ENCODE data around the gene SLC26A8. TPM values are rescaled to one million over a fixed set of nuclear protein-coding genes. Genes with fewer than 3 reads are reported as not detected.

SLC26A8 gene
- total and polyA plus RNA-seq, 4 donors = 0.20 to 1.1 (median 0.48) TPM

DNA sequence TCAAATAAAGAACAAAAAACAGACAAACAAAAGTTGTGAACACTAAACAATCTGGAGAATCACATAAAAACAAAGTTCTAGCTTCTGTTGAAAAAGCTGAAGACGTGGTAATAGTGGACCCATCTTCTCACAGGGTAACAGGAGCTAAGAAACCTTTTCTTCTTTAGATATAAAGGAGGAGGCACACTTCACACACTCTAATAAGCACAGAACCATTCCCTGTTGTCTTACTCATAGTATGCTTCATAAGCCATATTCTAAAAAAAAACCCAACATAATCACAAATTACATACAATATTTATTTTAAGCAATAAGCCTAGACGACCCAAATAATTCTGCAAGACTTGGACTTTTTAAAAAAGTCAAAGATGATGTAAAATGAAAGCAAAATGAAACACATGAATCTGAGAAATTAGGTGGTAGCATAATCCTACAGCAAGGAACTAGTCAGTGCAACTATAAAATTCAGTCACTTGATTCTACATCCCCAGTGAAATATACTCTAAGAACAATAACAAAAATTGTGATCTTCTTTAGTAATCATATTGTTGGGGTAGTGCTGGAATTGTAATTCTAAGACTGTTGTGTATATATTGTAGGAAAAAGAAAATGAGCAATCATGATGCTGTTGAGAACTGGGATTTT, 119.2 kb downstream of the SLC26A8 start:
- DNase-seq (no peak), ATAC-seq (ENCODE audit: insufficient read depth, low FRiP score) (no peak)
- H3K4me3 ChIP-seq = no peak overlapping the region
- no peak overlapping the region for H3K27ac ChIP-seq (ENCODE audit: low read depth in 1 of 2, low read length in 1 of 2)
- H3K4me1 ChIP-seq (ENCODE audit: control insufficient read depth in 5 of 5, insufficient read depth in 5 of 5, low read length in 5 of 5) = peaks cover 0 to 4% (median 0%) of the 10 kb centered on the region in 5 donors
- peaks cover 0 to 3% (median 1%) of the 10 kb centered on the region in 4 donors for H3K9me3 ChIP-seq (ENCODE audit: control insufficient read depth in 4 of 4, insufficient read depth in 3 of 4, low read length in 3 of 4)
- WGBS, 2 donors = 70 to 81% methylated on average over 2 of the region's 2 CpGs
- no peak for TF ChIP-seq CTCF (IDR thresholded peaks at IDR 0.05; ENCODE audit: control extremely low read depth, extremely low read depth)
- H3K27me3 ChIP-seq (ENCODE audit: control insufficient read depth in 3 of 3, insufficient read depth in 3 of 3, low read length in 2 of 3) = no peaks in the 10 kb centered on the region
- no peak overlapping the region for H3K9ac ChIP-seq (ENCODE audit: insufficient read depth in 1 of 2, low read length in 2 of 2)
- peaks cover 0 to 13% (median 4%) of the 10 kb centered on the region in 4 donors for H3K36me3 ChIP-seq (ENCODE audit: control insufficient read depth in 4 of 4, insufficient read depth in 4 of 4, low read length in 4 of 4)

DNA sequence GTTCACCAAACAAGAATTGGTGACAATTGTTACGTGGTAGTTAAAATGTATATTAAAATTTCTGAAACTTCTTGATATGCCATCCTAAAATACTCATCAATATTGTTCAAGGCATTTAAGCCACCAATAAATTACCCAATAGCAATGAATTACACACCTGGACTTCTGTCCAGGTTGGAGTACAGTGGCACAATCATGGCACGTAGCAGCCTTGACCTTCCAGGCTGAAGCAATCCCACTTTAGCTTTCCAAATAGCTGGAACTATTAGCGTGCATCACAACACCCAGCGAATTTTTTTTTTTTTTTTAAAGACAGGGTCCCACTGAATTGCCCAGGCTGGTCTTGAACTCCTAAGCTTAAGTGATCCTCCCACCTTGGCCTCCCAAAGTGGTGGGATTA, 120.8 kb downstream of the SLC26A8 start:
- no peak overlapping the region for H3K4me3 ChIP-seq
- no peak for ATAC-seq (ENCODE audit: insufficient read depth, low FRiP score)
- DNase-seq = no peak
- H3K9ac ChIP-seq (ENCODE audit: insufficient read depth in 1 of 2, low read length in 2 of 2) = no peak overlapping the region
- H3K27ac ChIP-seq (ENCODE audit: low read depth in 1 of 2, low read length in 1 of 2) = no peak overlapping the region
- peaks cover 0 to 5% (median 0%) of the 10 kb centered on the region in 5 donors for H3K4me1 ChIP-seq (ENCODE audit: control insufficient read depth in 5 of 5, insufficient read depth in 5 of 5, low read length in 5 of 5)
- no peaks in the 10 kb centered on the region for H3K9me3 ChIP-seq (ENCODE audit: control insufficient read depth in 4 of 4, insufficient read depth in 3 of 4, low read length in 3 of 4)
- H3K27me3 ChIP-seq (ENCODE audit: control insufficient read depth in 3 of 3, insufficient read depth in 3 of 3, low read length in 2 of 3) = no peaks in the 10 kb centered on the region
- peaks cover 0 to 10% (median under 1%) of the 10 kb centered on the region in 4 donors for H3K36me3 ChIP-seq (ENCODE audit: control insufficient read depth in 4 of 4, insufficient read depth in 4 of 4, low read length in 4 of 4)
- no peak for TF ChIP-seq CTCF (IDR thresholded peaks at IDR 0.05; ENCODE audit: control extremely low read depth, extremely low read depth)
- 95 to 96% methylated on average over 4 of the region's 4 CpGs for WGBS, 2 donors

DNA sequence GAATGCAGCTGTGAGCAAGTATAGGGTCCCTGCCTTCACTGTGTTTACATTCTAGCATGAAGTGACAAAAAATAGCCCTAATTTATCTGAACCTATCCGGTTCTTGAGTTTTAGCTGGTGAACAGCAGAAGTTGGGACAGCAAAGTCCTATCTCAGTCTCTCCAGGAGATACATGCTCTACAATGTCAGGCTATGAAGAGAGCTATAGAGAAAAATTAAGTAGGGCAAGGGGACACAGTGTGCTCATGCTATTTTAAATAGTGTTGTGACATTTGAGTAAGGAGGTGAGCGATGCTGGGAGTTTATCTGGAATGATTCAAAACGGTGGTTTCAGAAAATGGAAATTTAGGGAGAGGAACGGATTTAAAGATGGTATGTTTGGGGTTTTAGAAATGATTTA, 124.0 kb downstream of the SLC26A8 start:
- H3K27ac ChIP-seq (ENCODE audit: low read depth in 1 of 2, low read length in 1 of 2) = no peak overlapping the region
- H3K9ac ChIP-seq (ENCODE audit: insufficient read depth in 1 of 2, low read length in 2 of 2) = no peak overlapping the region
- ATAC-seq (ENCODE audit: insufficient read depth, low FRiP score) = no peak
- DNase-seq = no peak
- peaks cover 0 to 7% (median 0%) of the 10 kb centered on the region in 4 donors for H3K36me3 ChIP-seq (ENCODE audit: control insufficient read depth in 4 of 4, insufficient read depth in 4 of 4, low read length in 4 of 4)
- TF ChIP-seq CTCF (IDR thresholded peaks at IDR 0.05; ENCODE audit: control extremely low read depth, extremely low read depth) = no peak
- 90 to 98% methylated on average over 4 of the region's 4 CpGs for whole genome bisulfite sequencing, 2 donors
- H3K9me3 ChIP-seq (ENCODE audit: control insufficient read depth in 4 of 4, insufficient read depth in 3 of 4, low read length in 3 of 4) = no peaks in the 10 kb centered on the region
- H3K27me3 ChIP-seq (ENCODE audit: control insufficient read depth in 3 of 3, insufficient read depth in 3 of 3, low read length in 2 of 3) = no peaks in the 10 kb centered on the region
- H3K4me1 ChIP-seq (ENCODE audit: control insufficient read depth in 5 of 5, insufficient read depth in 5 of 5, low read length in 5 of 5) = peaks cover 0 to 3% (median 0%) of the 10 kb centered on the region in 5 donors
- no peak overlapping the region for H3K4me3 ChIP-seq

Measured in lung (tissue), 12 donors.